Activated naive CD8-positive, alpha-beta T cell (primary cell): Measurements from ENCODE around the gene MRTFB.
"Not testable (repeated sequence)": the region's sequence is repeated elsewhere in the genome, so short reads cannot be mapped to it uniquely, and the experiment has no call there.

Source experiments
- H3K27ac Mint-ChIP-seq: one replicate; pipeline ENCODE4 v1.8.0; 2021; ENCODE audit warnings: mixed read lengths
- H3K27me3 Mint-ChIP-seq: one replicate; pipeline ENCODE4 v1.8.0; 2021; ENCODE audit warnings: mixed read lengths
- H3K36me3 Mint-ChIP-seq: one replicate; pipeline ENCODE4 v1.8.0; 2021; ENCODE audit warnings: mixed read lengths
- H3K4me1 Mint-ChIP-seq: one replicate; pipeline ENCODE4 v1.8.0; 2021; ENCODE audit warnings: low read depth, mixed read lengths
- H3K4me3 Mint-ChIP-seq: one replicate; pipeline ENCODE4 v1.8.0; 2021; ENCODE audit warnings: mild to moderate bottlenecking, mixed read lengths
- H3K9me3 Mint-ChIP-seq: one replicate; pipeline ENCODE4 v1.8.0; 2021; ENCODE audit warnings: low read depth, mixed read lengths

Gene MRTFB

DNA sequence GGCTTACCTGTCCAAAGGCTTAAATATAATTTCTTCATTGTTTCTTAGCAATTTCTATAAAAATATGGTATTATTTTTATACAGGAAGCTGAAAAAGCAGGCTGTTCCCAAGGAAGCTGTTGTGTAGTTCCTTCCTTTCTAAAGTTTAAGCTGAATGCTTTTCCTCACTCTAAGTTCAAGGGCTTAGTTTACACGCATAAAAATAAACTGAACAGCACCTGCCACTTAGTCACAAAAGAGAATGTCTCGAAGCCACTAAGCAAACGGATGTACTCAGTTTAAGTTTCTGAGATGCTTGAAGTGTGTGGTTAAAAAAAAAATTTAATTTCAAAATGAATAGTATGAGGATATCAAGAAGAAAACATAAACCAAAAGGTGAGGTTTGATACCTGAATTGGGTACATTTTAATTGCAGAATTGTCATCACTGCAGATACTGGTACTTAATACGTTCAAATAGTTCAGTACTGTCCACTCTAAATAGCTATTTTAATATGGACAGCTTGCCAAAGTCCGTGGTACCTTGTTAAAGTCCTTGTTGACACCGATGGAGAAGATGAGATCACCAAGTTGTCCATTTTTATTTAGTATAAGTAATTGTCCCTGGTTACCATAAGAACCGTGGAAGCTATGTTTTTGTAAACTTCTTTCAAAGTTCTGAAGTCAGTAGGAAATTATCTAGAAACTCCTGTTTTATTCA is 38.1 kb downstream of the MRTFB start:
- H3K9me3 Mint-ChIP-seq: no peaks in the 10 kb centered on the region
- peaks cover 52% of the 10 kb centered on the region for H3K4me1 Mint-ChIP-seq
- no peak overlapping the region for H3K27ac Mint-ChIP-seq
- H3K4me3 Mint-ChIP-seq: no peak overlapping the region
- H3K27me3 Mint-ChIP-seq: no peaks in the 10 kb centered on the region
- peaks cover 3% of the 10 kb centered on the region for H3K36me3 Mint-ChIP-seq

DNA sequence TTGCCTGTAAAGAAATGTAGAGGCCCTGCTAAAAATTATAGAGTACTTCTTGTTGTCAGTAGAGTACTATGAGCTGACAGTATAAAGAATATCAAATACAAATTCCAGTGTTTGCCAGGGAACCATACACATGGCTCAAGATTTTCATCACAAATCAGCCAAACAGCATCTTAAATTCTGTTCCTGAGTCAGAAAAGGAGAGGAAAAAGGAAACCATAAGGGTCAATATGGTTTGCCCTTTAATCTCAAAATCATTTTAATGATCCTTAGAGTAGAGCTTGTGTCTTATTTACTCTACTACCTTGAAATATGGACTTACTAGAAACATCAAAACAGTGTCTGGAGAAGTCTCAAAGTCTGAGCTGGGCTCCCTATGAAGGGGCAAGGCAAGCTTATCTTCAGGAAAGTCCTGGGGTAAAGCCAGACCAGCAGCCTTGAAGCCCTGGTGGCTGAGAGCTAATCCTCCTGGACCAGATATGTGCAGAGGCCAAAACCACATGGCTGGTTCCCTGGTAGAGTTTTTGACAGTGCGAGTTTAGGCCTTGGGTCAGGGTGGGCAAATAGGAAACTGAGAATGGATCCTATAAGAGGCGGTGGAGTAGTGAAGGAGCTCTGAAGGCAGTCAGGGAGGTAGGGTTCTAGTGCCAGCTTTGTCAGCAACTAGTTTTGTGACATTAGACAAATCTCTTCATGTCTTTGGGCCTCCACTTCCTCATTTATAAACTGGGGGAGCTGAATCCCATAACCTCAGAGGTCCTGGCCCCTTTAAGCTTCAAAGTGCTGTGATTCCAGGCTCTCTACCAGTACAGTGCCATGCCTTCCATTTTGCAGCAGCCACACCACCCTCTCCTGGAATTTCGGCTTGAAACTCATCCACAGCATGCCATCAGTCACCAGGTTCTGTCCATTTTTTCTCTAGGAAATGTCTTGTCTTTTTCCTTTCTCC is 38.9 kb downstream of the MRTFB start:
- no peak overlapping the region for H3K4me3 Mint-ChIP-seq
- no peak overlapping the region for H3K27ac Mint-ChIP-seq
- peaks cover 51% of the 10 kb centered on the region for H3K4me1 Mint-ChIP-seq
- no peaks in the 10 kb centered on the region for H3K9me3 Mint-ChIP-seq
- H3K36me3 Mint-ChIP-seq: peaks cover 9% of the 10 kb centered on the region
- no peaks in the 10 kb centered on the region for H3K27me3 Mint-ChIP-seq

DNA sequence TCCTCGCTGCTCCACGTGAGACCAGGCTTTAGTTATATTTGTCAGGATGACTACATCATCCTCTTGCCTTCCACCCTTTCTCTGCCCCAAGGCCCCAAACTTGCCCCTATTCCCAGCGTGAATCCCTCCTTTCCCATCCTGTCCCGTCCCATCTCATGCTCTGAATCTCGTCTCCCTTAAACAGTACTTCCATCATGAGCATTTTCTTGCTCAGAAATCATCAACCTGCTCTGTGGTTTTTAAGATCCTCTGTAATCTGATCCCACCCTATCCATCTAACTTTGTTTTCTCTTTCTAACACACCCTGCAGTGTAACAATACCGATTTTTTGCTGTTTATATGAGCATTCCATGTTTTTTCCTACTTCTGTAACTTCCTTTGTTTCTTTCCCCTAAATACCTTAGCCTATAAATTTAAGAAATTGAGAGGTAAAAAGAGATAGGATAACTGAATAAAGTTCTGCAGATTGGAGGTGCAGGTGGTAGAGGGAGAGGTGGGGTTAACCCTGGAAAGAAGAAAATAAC is 39.7 kb downstream of the MRTFB start:
- no peaks in the 10 kb centered on the region for H3K27me3 Mint-ChIP-seq
- no peak overlapping the region for H3K4me3 Mint-ChIP-seq
- no peaks in the 10 kb centered on the region for H3K9me3 Mint-ChIP-seq
- H3K36me3 Mint-ChIP-seq: peaks cover 10% of the 10 kb centered on the region
- H3K27ac Mint-ChIP-seq: no peak overlapping the region
- peaks cover 51% of the 10 kb centered on the region for H3K4me1 Mint-ChIP-seq

GRCh38 chr16:14111713-14112538 is 40.8 kb downstream of the MRTFB start:
- H3K9me3 Mint-ChIP-seq: no peaks in the 10 kb centered on the region
- no peak overlapping the region for H3K27ac Mint-ChIP-seq
- peaks cover 54% of the 10 kb centered on the region for H3K4me1 Mint-ChIP-seq
- H3K4me3 Mint-ChIP-seq: no peak overlapping the region
- peaks cover 13% of the 10 kb centered on the region for H3K36me3 Mint-ChIP-seq
- no peaks in the 10 kb centered on the region for H3K27me3 Mint-ChIP-seq

- Mint-ChIP-seq H3K4me3 (no peak overlapping the region), H3K4me1 (peaks cover 53% of the 10 kb centered on the region), H3K27me3 (no peaks in the 10 kb centered on the region), H3K36me3 (peaks cover 14% of the 10 kb centered on the region), H3K27ac (no peak overlapping the region), H3K9me3 (no peaks in the 10 kb centered on the region)
These were observed 41.4 kb downstream of the MRTFB start for GRCh38 chr16:14112539-14112856.

- Mint-ChIP-seq H3K27me3 (no peaks in the 10 kb centered on the region), H3K36me3 (peaks cover 14% of the 10 kb centered on the region), H3K9me3 (no peaks in the 10 kb centered on the region), H3K4me3 (no peak overlapping the region), H3K4me1 (peaks cover 45% of the 10 kb centered on the region), H3K27ac (no peak overlapping the region)
These were observed 42.2 kb downstream of the MRTFB start for GRCh38 chr16:14113344-14113743.

DNA sequence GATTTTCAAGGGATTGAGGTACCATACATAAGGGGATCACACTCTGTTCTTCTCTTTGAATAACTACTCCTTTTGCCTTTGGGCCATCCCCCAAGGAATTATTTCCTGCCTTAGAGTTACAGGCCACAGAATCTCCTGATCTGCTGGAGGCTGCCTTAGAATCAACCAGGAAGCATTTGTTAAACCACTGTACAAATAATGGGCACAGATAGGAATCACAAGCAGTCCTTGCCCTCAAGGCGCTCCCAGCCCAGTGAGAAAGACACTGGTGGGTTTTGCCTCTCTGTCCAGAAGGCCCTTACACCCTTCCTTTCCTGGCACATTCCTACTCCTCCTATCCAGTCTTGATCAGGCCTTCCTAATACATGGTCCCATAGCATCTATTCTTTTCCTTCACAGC is 45.9 kb downstream of the MRTFB start:
- peaks cover 28% of the 10 kb centered on the region for H3K4me1 Mint-ChIP-seq
- no peaks in the 10 kb centered on the region for H3K9me3 Mint-ChIP-seq
- peaks cover 22% of the 10 kb centered on the region for H3K36me3 Mint-ChIP-seq
- no peak overlapping the region for H3K27ac Mint-ChIP-seq
- no peak overlapping the region for H3K4me3 Mint-ChIP-seq
- no peaks in the 10 kb centered on the region for H3K27me3 Mint-ChIP-seq

DNA sequence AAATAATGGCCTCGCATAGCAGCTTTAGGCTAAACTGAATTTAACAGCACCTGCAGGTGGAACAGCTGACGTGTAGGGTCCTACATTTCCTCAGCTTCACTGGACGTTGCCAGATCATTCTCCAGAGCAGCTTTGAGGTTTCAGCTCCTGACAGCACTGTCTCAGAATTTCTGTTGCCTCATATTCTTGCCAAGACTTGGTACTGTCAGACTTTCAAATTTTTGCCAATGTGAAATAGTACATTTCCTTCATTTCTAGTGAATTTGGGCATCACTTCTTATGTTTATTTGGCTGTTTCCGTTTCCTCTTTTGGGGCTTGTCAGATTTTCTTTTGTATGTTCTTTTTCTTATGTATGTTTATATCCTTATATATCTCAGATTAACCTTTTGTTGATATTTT is 48.7 kb downstream of the MRTFB start:
- peaks cover 18% of the 10 kb centered on the region for H3K4me1 Mint-ChIP-seq
- peaks cover 19% of the 10 kb centered on the region for H3K36me3 Mint-ChIP-seq
- H3K9me3 Mint-ChIP-seq: no peaks in the 10 kb centered on the region
- no peak overlapping the region for H3K27ac Mint-ChIP-seq
- no peaks in the 10 kb centered on the region for H3K27me3 Mint-ChIP-seq
- no peak overlapping the region for H3K4me3 Mint-ChIP-seq

DNA sequence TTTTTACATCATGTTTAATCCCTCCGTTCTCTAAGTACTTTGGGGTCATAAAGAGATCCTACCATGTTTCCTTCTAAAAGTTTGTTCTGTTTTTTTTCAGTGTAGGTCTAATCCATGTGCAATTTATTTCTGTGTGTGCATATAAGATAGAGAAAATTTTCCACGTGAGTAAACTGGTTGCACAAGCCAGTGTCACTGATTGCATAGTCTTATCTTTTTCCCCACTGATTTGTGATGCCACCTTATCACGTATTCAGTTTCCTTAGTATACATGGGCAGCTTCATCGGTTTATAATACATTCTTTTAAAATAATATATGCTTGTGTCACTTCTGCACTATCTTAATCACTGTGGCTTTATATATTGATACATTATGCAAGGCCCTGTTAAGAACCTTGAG is 49.2 kb downstream of the MRTFB start:
- Mint-ChIP-seq H3K9me3 (no peaks in the 10 kb centered on the region), H3K27me3 (no peaks in the 10 kb centered on the region), H3K4me1 (peaks cover 18% of the 10 kb centered on the region), H3K4me3 (no peak overlapping the region), H3K36me3 (peaks cover 21% of the 10 kb centered on the region), H3K27ac (no peak overlapping the region)

DNA sequence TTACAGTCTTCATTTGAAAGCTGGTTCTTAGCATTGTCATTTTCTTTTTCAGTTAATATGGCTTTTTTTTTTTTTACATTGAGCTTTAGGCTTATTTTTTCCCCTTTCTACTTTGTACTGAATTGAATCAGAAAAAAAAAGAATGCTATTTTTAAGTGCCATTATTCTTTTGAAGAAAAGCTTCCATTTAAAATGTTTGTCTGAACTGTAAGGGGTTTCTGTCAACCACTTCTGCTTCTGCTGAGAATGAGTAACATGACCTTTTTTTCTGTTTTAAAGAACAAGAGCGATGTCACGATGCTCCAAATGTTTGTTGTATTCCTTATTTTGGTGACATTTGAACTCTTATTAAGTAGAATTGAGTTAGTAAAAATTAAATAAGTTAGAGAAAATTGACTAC is 50.0 kb downstream of the MRTFB start:
- no peak overlapping the region for H3K4me3 Mint-ChIP-seq
- H3K4me1 Mint-ChIP-seq: peaks cover 16% of the 10 kb centered on the region
- H3K27ac Mint-ChIP-seq: no peak overlapping the region
- no peaks in the 10 kb centered on the region for H3K27me3 Mint-ChIP-seq
- H3K9me3 Mint-ChIP-seq: no peaks in the 10 kb centered on the region
- H3K36me3 Mint-ChIP-seq: peaks cover 18% of the 10 kb centered on the region

DNA sequence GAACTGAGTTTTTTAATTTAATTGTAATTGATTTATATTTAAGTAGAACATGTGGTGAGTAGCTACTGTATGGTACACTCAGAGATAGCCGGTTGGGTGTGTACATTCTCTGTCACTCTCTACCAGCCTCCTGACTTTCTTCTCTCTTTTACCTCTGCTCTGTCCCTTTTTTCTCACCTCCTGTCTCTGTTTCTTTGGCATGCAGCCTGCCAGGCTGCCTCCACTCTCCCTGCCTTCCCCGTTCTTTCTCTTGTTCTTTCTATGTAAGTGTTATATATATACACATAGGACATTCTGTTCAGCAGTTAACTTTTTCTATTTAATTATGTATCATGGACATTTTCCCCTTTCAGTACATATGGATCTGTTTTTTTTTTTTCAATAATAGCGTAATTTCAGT is 50.8 kb downstream of the MRTFB start:
- Mint-ChIP-seq H3K27ac (no peak overlapping the region), H3K27me3 (no peaks in the 10 kb centered on the region), H3K4me3 (no peak overlapping the region), H3K4me1 (peaks cover 15% of the 10 kb centered on the region), H3K36me3 (peaks cover 17% of the 10 kb centered on the region), H3K9me3 (no peaks in the 10 kb centered on the region)

- not testable (repeated sequence) for H3K4me3 Mint-ChIP-seq, H3K27ac Mint-ChIP-seq, H3K9me3 Mint-ChIP-seq, H3K27me3 Mint-ChIP-seq
- Mint-ChIP-seq H3K36me3 (peaks cover 15% of the 10 kb centered on the region), H3K4me1 (peaks cover 15% of the 10 kb centered on the region)
These were observed 51.3 kb downstream of the MRTFB start for GRCh38 chr16:14122430-14122829.

GRCh38 chr16:14125000-14125681 is 54.0 kb downstream of the MRTFB start:
- Mint-ChIP-seq H3K27ac (no peak overlapping the region), H3K9me3 (no peaks in the 10 kb centered on the region), H3K4me1 (peaks cover 11% of the 10 kb centered on the region), H3K4me3 (no peak overlapping the region), H3K36me3 (peaks cover 16% of the 10 kb centered on the region), H3K27me3 (no peaks in the 10 kb centered on the region)

GRCh38 chr16:14125708-14126107 is 54.6 kb downstream of the MRTFB start:
- H3K27ac Mint-ChIP-seq: no peak overlapping the region
- H3K9me3 Mint-ChIP-seq: no peaks in the 10 kb centered on the region
- H3K36me3 Mint-ChIP-seq: peaks cover 19% of the 10 kb centered on the region
- H3K4me1 Mint-ChIP-seq: peaks cover 8% of the 10 kb centered on the region
- no peaks in the 10 kb centered on the region for H3K27me3 Mint-ChIP-seq
- no peak overlapping the region for H3K4me3 Mint-ChIP-seq
